Adipocyte (in vitro differentiated cells): ENCODE results near the gene OTX1.

Experiments
- DNase-seq: peaks from one replicate; pipeline ENCODE4 v3.0.0-alpha.2; 2015; ENCODE audit warnings: low read depth
- H3K27me3 ChIP-seq: replicated peaks from 2 replicates; pipeline ENCODE4 v1.7.0; 2013; ENCODE audit warnings: mild to moderate bottlenecking, low read length, moderate library complexity; ENCODE audit not compliant: control insufficient read depth, insufficient read depth
- H3K36me3 ChIP-seq: 2 replicates; pipeline ENCODE4 v1.7.0; 2013; ENCODE audit warnings: low read length, mild to moderate bottlenecking, moderate library complexity; ENCODE audit not compliant: control insufficient read depth, insufficient read depth, severe bottlenecking
- H3K4me1 ChIP-seq: 2 replicates; pipeline ENCODE4 v1.7.0; 2013; ENCODE audit warnings: mild to moderate bottlenecking, low read length, moderate library complexity; ENCODE audit not compliant: control insufficient read depth, insufficient read depth
- H3K4me3 ChIP-seq: 2 replicates; pipeline ENCODE4 v1.7.0; 2013; ENCODE audit warnings: mild to moderate bottlenecking, low read length, moderate library complexity
- H3K9ac ChIP-seq: 2 replicates; pipeline ENCODE4 v1.7.0; 2013; ENCODE audit warnings: mild to moderate bottlenecking, low read length, moderate library complexity
- H3K9me3 ChIP-seq: 2 replicates; pipeline ENCODE4 v1.7.0; 2013; ENCODE audit warnings: mild to moderate bottlenecking, low read length, moderate library complexity; ENCODE audit not compliant: control insufficient read depth

The OTX1 gene

DNA sequence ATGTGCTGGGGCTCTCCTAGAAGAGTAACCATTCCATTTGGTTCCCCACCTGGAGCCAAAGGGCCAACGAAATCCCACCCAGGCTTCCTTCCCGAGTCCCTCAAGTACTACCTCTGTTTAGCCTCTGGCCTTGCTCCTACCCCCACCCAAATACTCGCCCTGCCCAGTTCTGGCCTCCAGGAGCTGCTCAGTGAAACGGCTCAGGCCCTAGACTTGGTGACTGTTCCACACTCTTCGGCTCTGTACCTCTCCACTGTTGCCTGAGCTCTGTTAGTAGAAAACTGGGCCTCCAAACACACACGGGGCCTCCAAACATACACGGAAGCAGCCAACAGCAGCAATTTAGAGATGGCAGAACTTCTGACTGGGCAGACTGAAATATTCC is 4.2 kb downstream of the OTX1 start:
- H3K9ac ChIP-seq, result no peak overlapping the region
- H3K36me3 ChIP-seq, result no peaks in the 10 kb centered on the region
- DNase-seq, result no peak
- peaks cover 56% of the 10 kb centered on the region for H3K27me3 ChIP-seq
- peak overlapping the region; percentile 66 for H3K4me3 ChIP-seq
- peaks cover 32% of the 10 kb centered on the region for H3K4me1 ChIP-seq
- H3K9me3 ChIP-seq, result peaks cover 2% of the 10 kb centered on the region

DNA sequence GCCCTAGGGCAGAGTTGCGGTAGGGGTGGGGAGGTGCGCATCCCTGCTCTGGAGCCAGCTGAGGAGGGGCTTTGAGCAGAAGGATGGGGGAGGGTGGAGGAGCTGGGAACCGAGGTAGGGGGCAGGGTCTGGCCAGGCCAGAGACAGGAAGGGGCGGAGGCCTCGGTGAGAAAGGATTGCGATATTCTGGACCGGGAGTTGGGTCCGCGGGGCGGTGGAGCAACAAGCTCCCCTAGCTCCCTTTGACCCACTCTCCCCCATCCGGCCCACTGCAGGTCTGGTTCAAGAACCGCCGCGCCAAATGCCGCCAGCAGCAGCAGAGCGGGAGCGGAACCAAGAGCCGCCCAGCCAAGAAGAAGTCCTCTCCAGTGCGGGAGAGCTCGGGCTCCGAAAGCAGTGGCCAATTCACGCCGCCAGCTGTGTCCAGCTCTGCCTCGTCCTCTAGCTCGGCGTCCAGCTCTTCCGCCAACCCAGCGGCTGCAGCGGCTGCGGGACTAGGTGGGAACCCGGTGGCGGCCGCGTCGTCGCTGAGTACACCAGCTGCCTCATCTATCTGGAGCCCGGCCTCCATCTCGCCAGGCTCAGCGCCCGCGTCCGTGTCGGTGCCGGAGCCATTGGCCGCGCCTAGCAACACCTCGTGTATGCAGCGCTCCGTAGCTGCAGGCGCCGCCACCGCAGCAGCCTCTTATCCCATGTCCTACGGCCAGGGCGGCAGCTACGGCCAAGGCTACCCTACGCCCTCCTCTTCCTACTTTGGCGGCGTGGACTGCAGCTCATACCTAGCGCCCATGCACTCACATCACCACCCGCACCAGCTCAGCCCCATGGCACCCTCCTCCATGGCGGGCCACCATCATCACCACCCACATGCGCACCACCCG is 4.8 kb downstream of the OTX1 start:
- Histone ChIP-seq H3K4me3 (peak overlapping the region; percentile 66), H3K4me1 (peaks cover 32% of the 10 kb centered on the region), H3K9me3 (peaks cover 2% of the 10 kb centered on the region), H3K36me3 (no peaks in the 10 kb centered on the region), H3K9ac (no peak overlapping the region), H3K27me3 (peaks cover 61% of the 10 kb centered on the region)
- DNase-seq, result peak; percentile 36

DNA sequence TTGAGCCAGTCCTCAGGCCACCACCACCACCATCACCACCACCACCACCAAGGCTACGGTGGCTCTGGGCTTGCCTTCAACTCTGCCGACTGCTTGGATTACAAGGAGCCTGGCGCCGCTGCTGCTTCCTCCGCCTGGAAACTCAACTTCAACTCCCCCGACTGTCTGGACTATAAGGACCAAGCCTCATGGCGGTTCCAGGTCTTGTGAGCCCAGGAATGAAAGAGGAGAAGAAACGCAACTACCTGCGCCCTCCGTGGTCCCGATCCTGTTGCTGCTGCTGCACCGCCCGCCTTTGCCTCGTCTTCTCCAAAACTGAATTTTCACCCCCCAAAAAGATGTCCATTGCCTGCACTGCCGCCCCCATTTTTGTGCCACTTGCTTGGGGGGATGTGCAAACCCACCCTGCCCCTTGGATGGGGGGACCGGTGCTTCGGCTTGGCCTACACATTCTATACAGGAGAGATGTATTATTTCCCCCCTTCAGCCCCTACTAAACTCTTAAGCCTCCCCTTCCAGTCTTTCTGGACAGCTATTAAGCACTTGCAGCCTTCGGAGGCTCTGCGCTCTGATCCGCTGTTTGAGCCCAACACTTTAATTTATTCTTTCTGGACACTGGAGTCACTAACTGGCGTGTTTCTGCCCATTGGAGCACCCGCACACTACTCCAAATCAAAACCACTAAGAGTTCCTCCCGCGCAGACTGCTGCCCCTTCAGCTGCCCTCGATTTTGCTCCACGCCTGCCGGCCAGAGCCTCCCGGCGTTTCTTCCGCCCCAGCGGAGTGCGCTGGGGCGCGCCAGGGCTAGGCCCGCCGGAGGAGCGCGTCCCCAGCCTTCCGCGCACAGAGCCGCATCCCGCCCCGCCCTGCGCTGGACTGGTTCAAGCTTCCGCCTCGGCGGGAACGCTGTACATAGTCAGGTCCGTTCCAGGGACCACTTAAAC is 5.7 kb downstream of the OTX1 start:
- H3K36me3 ChIP-seq, result no peaks in the 10 kb centered on the region
- peak overlapping the region; percentile 66 for H3K4me3 ChIP-seq
- peaks cover 28% of the 10 kb centered on the region for H3K4me1 ChIP-seq
- H3K27me3 ChIP-seq, result peaks cover 70% of the 10 kb centered on the region
- H3K9me3 ChIP-seq, result peaks cover 2% of the 10 kb centered on the region
- DNase-seq, result peak; percentile 27
- no peak overlapping the region for H3K9ac ChIP-seq

DNA sequence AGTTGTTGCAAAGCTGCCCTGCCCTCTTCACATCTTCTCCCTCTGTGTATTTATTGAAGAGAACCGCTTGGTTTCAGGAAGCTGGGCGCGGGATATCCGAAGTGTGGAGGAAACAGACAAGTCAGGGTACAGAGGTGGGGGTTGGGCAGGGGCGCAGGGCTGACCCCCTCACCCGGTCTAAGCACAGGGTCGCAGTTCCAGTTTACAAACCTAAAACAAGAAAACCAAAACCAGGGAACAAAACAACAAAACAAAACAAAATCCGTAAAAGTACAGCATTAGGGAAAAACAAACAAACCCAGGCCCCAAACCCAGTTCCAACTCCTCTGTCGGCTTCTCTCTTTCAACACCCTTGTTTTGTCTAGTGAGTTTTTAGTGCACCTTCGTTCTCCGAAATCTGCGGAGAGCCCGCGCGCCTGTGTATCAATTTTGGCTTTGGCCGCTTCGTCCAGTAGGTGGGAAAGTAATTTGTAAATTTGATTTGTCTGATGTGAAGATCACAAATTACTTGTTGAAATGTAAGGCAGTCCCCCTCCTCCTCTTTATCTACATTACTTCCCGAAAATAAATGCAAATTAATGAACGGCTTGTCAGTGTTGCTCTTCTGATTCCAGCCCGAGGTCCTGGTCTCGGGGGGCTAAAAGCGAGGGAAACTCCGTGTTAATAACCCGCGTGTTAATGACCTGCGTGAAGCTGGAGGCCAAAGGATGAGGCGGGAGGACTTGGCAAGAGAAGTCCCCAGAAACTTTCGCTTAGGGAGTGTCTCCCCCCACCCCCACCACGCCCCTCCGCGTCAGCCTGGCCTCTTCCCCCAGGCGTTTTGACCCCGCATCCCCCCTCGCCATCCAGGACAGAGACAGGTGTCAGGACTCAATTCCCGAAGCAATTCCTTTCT is 6.9 kb downstream of the OTX1 start:
- no peaks in the 10 kb centered on the region for H3K36me3 ChIP-seq
- H3K9me3 ChIP-seq, result peaks cover 2% of the 10 kb centered on the region
- H3K4me1 ChIP-seq, result peaks cover 28% of the 10 kb centered on the region
- DNase-seq, result no peak
- H3K4me3 ChIP-seq, result no peak overlapping the region
- H3K27me3 ChIP-seq, result peaks cover 80% of the 10 kb centered on the region
- H3K9ac ChIP-seq, result no peak overlapping the region

DNA sequence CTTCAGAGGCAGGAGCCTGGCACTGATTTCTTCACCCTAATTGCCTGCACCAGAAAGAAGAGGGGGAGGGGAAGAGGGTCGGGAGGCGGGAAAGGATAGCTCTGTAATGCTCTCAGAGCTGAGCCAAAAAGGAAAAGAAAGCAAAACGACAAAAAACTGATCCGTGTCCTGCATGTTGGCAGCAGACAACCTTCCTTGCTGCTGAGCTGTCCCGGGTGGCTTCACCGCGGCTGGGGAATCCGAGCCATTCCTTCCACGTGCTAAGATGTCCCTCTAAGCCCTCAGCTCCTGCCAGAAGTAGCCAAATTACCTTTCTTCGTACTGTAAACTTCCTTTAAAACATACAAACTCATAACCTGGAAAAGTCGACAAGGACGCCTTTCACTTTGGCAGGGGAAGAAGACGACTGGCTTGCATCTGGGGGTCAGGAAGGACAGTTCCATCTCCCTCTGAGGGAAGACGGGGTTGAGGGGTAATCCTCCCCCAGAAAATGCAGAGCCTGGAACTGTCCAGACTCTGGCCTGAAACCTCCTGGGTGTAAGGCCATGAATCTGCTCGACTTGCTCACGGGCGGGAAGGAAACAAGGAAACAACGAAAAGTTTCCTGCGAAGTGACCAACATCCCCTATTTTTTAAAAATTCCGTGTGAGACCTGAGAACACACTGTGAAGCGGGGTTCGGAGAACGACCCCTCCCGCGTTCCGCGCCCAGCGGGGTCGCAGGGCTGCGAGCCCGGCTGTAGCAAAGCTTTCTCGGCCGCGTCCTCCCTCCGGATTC is 7.7 kb downstream of the OTX1 start:
- Histone ChIP-seq H3K36me3 (no peaks in the 10 kb centered on the region), H3K4me1 (peaks cover 28% of the 10 kb centered on the region), H3K9me3 (peaks cover 2% of the 10 kb centered on the region), H3K9ac (no peak overlapping the region), H3K4me3 (peak overlapping the region; percentile 33), H3K27me3 (peaks cover 86% of the 10 kb centered on the region)
- peak; percentile 28 for DNase-seq

DNA sequence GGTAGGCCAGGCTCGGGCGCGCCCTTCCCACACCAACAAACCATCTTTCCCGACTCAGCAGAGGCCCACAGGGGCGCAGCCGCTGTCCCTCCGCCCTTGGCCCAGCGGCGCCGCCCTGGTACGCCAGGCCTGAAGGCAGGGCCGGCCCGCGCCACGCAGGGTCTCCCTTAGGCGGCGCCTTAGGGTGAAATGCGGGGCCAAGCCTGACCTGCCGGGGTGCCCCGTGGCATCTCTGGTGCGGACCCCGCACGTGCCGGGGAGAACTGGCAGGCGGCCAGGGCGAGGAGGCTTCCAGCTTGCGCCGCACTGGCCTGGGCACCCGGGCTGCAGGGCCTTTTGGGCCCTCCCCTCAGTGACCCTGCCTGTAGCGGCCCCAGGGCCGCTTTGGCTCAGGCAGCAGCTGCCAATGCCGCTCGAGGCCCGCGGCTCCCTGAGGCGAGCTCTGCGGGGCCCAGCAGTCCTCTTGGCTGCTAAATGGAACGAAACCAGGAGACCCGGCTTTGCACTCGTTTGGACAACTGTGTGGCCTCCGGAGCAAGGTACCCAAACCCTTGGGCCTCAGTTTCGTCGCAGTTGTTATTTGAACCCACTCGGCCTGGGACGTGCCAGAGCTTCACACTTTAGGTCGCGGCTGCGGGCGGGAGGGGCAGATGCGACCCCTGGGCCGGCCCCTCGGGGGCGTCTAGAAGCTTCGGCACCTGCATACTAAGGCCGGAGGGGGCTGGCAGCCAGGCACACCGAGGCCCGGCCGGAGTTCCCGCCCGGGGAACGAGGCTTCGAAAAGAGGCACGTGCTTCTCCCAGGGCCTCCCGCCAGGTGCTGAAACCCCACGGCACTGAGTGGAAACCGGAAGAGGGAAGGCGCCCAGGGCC is 8.5 kb downstream of the OTX1 start:
- Histone ChIP-seq H3K4me3 (peak overlapping the region; percentile 33), H3K36me3 (no peaks in the 10 kb centered on the region), H3K27me3 (peaks cover 81% of the 10 kb centered on the region), H3K4me1 (peaks cover 28% of the 10 kb centered on the region), H3K9me3 (peaks cover 2% of the 10 kb centered on the region), H3K9ac (no peak overlapping the region)
- no peak for DNase-seq

DNA sequence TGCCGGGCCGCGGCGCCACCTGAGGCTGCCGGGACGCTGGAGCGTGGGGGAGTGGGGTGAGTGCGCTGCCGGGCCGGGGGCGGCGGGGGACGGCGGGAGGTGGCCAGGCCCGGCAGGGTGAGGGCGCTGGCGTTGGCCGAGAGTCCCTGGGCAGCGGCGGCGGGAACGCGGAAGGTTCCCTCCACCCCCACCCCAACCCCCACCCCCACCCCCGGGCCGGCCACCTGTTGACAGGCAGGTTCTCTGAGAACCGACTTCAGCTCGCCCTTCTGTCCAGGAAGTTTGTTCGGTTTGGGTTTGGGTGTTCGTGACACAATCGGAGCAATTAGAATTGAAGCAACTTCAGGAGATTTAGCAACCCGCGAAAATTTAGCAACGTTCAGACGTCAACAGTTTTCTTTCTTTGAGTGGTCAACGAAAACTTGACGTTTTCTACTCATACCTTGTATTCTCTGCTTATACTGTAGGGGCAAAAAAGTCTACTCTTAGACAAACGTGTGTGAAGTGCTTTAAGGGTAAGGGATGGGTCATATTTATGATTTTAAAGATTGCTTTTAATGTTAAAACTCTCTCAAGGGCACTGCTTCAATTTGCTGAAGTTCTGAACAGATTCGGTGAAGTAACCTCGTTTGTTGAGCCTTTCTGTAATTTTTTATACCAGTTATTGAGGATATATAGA is 9.3 kb downstream of the OTX1 start:
- H3K27me3 ChIP-seq, result peaks cover 77% of the 10 kb centered on the region
- H3K36me3 ChIP-seq, result no peaks in the 10 kb centered on the region
- no peak overlapping the region for H3K9ac ChIP-seq
- H3K9me3 ChIP-seq, result peaks cover 2% of the 10 kb centered on the region
- peaks cover 28% of the 10 kb centered on the region for H3K4me1 ChIP-seq
- H3K4me3 ChIP-seq, result no peak overlapping the region
- no peak for DNase-seq

DNA sequence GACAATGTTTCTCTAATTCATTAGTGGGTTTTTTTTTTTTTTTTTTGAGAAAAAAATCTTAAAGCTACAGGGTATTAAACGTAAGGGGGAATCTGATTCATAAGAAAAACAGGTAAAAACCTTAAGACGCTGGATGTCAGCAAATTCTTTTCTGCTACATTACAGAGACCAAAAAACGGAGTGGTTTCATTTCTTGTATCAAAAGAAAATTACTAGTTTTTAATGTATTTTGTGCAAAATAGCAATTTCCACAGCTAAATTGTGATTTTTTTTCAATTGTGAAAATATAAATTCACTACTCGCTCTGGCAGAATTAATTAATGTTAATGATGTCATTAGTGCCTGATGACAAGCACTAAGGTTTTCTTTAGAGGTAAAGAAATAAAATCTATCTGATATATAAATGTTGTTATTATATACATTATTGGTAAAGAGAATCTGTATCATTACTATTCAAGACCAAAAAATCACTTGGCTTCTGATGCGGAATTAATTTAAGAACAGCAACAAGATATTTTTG is 9.9 kb downstream of the OTX1 start:
- H3K4me1 ChIP-seq, result peaks cover 25% of the 10 kb centered on the region

DNA sequence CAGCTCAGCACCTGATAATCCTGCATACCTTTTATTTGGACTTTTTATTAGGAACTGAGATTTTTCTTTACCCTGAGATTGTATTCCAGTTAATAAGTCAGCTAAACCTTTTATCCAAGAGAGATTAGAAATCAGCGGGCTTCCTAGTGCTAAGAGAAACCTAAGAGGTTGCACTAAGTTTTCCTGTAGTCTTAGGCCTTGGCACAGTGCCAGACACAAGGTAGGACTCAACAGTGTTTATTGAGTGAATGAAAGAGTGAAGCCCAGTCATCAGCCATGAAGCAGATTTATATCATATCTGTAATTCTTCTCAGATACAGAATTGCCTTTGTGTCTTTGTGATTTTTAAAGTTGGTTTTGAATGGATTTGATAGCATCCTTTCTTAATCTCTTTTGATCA is 13.6 kb downstream of the OTX1 start:
- Histone ChIP-seq H3K4me3 (no peak overlapping the region), H3K9me3 (no peaks in the 10 kb centered on the region), H3K36me3 (no peaks in the 10 kb centered on the region), H3K9ac (no peak overlapping the region), H3K4me1 (peaks cover 5% of the 10 kb centered on the region), H3K27me3 (peaks cover 64% of the 10 kb centered on the region)
- no peak for DNase-seq

More for the DNA sequence above, 9.9 kb downstream of the OTX1 start:
- Histone ChIP-seq H3K9ac (no peak overlapping the region), H3K9me3 (peaks cover 2% of the 10 kb centered on the region), H3K27me3 (peaks cover 79% of the 10 kb centered on the region), H3K36me3 (no peaks in the 10 kb centered on the region), H3K4me3 (no peak overlapping the region)
- DNase-seq, result no peak
